DMS 273 treated with DMSO at 0.1 percent for 48 hours (cell line): ENCODE results near the gene SBF2.
A peak's percentile ranks its signal among the peaks of the same experiment; 100 is the strongest.
"Not testable (repeated sequence)": the region's sequence is repeated elsewhere in the genome, so short reads cannot be mapped to it uniquely, and the experiment has no call there.

Experiments
- DNase-seq: peaks from one replicate; lab custom pipeline; 2025; lab: John Stamatoyannopoulos, UW

The SBF2 gene

DNA sequence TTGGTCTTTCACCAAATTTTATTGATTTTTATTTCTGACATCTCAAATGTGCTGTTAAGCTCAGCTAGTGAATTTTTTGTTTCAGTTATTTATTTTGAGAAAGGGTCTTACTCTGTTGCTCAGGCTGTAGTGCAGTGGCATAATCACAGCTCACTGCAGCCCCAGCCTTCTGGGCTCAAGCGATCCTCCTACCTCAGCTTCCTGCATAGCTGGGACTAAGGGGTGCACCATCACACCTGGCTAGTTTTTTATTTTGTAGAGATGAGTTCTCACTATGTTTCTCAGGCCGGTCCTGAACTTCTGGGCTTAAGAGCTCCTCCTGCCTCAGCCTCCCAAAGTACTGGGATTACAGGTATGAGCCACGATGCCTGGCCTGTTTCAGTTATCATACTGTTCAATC lies 282.0 kb downstream of the SBF2 start:
- no peak for DNase-seq

- DNase-seq = peak; percentile 7
Observed at GRCh38 chr11:10005955-10006525, 288.0 kb downstream of the SBF2 start.

DNA sequence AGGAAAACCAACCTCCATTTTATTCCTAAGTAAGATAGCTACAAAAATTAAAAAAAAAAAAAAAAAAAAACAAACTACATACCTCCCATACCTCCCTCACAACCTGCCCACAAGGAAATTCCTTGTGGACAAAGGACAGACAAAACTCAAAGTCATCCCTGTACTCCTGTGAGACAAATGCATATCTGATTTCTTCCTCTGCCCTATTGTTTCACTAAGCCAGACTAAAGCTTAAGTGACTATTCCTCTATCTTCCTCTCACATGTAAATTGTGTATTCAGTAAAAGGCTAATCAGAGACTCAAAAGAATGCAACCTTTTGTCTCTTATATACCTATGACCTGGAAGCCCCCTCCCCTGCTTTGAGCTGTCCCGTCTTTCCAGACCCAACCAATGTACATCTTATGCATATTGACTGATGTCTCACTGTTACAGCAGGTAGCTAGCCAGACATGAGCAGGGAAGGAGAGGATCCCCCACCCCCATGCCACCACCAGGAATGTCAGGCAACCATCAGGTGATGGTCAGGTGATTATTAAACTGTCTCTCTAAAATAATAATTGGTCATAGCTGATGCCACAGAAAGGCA lies 289.4 kb downstream of the SBF2 start:
- DNase-seq = no peak

GRCh38 chr11:10002221-10002620 lies 291.8 kb downstream of the SBF2 start:
- no peak for DNase-seq

GRCh38 chr11:9992306-9992705 lies 301.7 kb downstream of the SBF2 start:
- DNase-seq = no peak

GRCh38 chr11:9990221-9990973 lies 303.6 kb downstream of the SBF2 start:
- DNase-seq = no peak

GRCh38 chr11:9987303-9987702 lies 306.7 kb downstream of the SBF2 start:
- not testable (repeated sequence) for DNase-seq

DNA sequence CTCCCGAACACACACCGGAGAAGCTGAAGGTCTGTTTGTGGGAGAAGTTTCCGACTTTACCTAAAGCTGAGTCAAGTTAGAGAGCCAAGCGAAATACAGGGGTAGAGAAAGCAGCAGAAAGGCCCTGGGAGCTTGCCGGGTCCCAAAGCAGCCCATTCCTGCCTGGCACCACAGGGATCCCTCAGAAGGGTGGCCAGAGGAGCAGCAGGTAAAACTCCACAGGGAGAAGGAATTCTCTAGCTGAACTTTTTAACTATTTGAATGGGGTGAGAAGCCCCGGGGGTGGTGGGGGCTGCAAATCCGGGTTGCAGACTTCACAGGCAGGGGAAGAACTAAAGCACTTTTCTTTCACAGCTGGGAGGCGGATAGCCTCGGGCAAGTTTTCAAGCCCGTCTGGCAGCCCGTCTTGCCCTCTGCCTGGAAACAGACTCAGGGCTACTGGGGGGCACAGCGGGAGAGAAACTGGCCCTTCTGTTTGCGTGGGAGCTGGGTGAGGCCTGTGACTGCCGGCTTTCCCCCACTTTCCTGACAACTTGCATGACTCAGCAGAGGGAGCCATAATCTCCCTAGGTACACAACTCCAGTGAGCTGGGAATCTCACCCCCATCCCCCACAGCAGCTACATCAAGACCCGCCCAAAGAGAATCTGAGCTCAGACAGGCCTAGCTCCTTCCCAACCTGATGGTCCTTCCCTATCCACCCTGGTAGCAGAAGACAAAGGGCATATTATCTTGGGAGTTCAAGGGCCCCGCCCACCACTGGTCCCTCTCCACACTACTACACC lies 311.0 kb downstream of the SBF2 start:
- DNase-seq = no peak

- DNase-seq = no peak
Observed at GRCh38 chr11:9982127-9982795, 311.8 kb downstream of the SBF2 start.

GRCh38 chr11:9980931-9981330 lies 313.1 kb downstream of the SBF2 start:
- DNase-seq = no peak

DNA sequence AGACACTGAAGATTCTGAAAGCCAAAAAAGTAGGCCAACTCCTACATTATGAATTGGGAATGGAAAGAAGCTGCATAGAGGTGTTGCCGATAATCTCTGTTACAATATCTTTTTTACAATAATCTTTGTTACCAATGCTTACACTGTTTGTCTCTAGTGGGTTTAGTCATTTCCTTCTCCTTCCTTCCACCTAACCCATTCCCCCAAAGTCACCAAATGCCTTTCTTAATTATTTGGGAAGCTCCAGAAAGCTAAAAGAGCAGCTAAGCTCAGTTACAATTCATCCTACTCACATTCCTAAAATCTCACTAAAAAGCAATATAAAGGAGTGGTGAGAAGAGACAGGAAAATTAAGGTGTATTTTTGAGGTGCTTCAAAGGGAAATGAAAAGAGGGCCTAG lies 316.5 kb downstream of the SBF2 start:
- no peak for DNase-seq

DNA sequence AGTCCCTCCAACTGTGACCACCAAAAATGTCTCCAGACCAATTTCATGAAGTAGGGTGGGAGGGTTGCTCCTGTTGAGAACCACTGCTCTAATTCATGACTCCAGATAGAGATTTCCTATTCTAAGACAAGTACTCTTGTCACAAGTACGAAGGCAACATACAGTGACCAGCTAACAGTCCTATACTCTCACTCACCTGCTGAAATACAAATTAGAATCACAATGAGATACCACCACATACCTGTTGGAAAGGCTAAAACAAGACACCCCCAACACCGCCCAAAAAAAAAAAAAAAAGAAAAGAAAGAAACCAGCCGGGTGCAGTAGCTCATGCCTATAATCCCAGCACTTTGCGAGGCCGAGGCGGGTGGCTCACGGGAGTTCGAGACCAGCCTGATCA lies 319.6 kb downstream of the SBF2 start:
- no peak for DNase-seq

DNA sequence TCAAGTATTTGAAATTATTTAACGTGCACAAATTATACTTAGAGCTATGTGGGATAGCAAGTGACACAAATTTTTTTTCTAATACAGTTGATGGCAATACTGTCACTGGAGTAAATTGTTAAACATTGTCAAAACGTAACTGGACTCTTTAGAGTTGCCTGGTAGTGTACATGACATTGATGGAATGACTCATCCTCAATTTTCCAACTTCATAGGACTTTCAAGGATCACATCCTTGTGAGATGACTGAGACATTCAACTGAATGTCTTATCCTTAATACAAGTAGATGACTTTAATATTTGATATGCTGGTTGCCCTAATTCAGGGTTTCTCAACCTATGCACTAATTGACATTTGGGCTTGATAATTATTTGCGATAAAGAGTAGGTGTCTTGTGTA lies 320.1 kb downstream of the SBF2 start:
- no peak for DNase-seq

DNA sequence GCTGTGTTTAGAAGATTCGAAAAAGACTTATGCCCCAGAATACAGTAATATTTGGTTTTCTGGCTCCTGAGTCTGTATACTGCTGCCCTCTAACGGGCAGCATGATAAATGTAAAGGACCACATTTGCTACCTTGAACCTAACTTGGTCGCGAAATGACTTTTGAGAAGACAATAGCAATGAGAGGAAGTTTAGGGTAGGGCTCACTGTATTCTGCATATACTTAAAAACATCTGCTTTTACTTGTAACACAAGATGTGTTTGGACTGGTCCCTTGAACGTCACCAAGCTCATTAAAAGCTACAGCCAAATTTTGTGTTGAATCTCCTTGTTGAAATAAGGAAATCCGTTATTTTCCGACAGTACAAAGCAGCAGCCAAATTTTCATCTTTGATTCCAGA lies 321.0 kb downstream of the SBF2 start:
- no peak for DNase-seq

DNA sequence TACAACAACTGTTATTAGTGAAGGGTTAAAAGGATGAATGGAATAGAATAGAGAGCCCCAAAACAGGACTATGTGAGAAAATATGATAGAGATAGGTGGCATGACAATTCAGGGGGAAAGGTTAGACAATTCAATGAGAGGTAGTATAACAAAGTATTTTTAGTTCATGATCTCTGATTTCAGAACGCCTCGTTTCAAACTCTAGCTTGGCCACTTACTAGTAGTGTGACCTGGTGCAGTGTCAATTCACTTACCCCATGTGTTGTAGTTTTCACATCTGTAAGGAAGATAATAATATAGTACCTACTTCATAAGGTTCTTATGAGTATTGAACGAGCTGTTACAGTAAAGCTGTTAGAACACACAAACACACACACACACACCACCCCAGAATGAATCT lies 322.1 kb downstream of the SBF2 start:
- DNase-seq = no peak

DNA sequence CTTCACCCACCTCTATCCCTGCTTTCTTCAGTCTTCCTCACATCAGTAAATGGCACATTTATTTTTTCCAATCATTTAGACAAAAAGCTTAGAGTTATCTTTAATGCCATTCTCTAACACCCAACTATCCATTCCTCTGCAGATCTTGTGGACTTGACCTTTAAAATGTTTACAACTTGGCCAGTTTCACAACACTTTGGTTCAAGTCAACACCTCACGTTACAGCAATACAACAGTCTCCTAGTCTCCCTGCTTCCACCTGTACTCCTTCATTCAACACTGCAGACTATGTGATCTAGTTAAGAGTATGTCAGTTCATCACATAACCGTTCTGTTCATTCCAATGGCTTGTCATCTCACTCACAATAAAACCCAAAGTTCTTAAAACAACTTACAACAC lies 325.0 kb downstream of the SBF2 start:
- no peak for DNase-seq

GRCh38 chr11:9962722-9963121 lies 331.3 kb downstream of the SBF2 start:
- no peak for DNase-seq

- DNase-seq = no peak
Observed at GRCh38 chr11:9957072-9957471, 336.9 kb downstream of the SBF2 start.

DNA sequence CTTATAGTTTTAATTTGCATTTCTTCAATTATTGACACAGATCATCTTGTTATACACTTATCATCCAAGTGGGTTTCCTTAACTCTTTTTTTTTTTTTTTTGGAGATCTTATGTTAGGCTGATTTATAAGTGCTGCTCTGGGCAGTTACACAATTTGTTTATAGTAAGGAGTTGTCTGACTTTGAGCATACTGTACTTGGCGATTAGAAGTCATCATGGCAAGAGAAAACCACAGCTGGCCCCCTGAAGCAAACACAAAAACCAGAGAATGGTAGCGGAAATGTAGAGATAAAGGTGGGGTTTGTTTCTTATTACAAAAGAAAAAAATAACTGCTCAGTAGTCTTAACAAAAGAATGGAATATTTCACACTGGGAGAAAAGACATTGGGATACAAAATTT lies 337.5 kb downstream of the SBF2 start:
- no peak for DNase-seq

GRCh38 chr11:9955391-9955790 lies 338.6 kb downstream of the SBF2 start:
- no peak for DNase-seq

- no peak for DNase-seq
Observed at GRCh38 chr11:9953994-9954626, 339.9 kb downstream of the SBF2 start.
